Thyroid gland (tissue), 4 donors: ENCODE data around the gene MDGA2. TPM values are rescaled to one million over a fixed set of nuclear protein-coding genes. Genes with fewer than 3 reads are reported as not detected.

ENCODE experiments used
- DNase-seq, 2 donors: peaks; one replicate each; pipeline ENCODE4 v3.0.0-alpha.2; 2019
- H3K27ac ChIP-seq, 3 donors: fragments of 200-600 bp; sonication (generic); 1 replicate in 2 of 3; 2 replicates in 1 of 3; pipeline ENCODE4 v1.5.1; 2016 to 2019; ENCODE audit warnings: mild to moderate bottlenecking in 1 of 3, moderate library complexity in 1 of 3
- H3K27me3 ChIP-seq: fragments of 200-600 bp; sonication (generic); one replicate; pipeline ENCODE4 v1.5.1; 2019
- H3K36me3 ChIP-seq, 2 donors: fragments of 200-600 bp; sonication (generic); one replicate each; pipeline ENCODE4 v1.5.1; 2016 to 2019
- H3K4me1 ChIP-seq, 2 donors: fragments of 200-600 bp; sonication (generic); one replicate each; pipeline ENCODE4 v1.5.1; 2017 to 2019
- H3K4me3 ChIP-seq, 3 donors: fragments of 200-600 bp; sonication (generic); replicated peaks in 1 of 3; 1 replicate in 2 of 3; 2 replicates in 1 of 3; pipeline ENCODE4 v1.5.1; 2016; ENCODE audit warnings: mild to moderate bottlenecking in 1 of 3
- H3K9me3 ChIP-seq: fragments of 200-600 bp; sonication (generic); one replicate; pipeline ENCODE4 v1.5.1; 2017
- CTCF ChIP-seq, 6 experiments: fragments of 200-600 bp in 3 of 6; fragments of 450-650 bp in 3 of 6; sonication (generic) in 3 of 6; IDR thresholded peaks; one replicate each; pipeline ENCODE4 v1.5.1; 2016 to 2019; ENCODE audit warnings: antibody characterized with exemption in 6 of 6, mild to moderate bottlenecking in 2 of 6, inconsistent platforms in 1 of 6, moderate library complexity in 1 of 6
- POLR2A ChIP-seq, 2 donors: fragments of 450-650 bp; IDR thresholded peaks; one replicate each; pipeline ENCODE4 v1.6.1; 2017; ENCODE audit warnings: antibody characterized with exemption in 2 of 2, mild to moderate bottlenecking in 2 of 2, moderate library complexity in 1 of 2
- WGBS, 2 donors: methylation state at CpG; one replicate each; pipeline ENCODE4 v1.1.5; 2017; 5-methylcytosine and 5-hydroxymethylcytosine counted together
- intact Hi-C: fragments of 100-400 bp; cut with DNase I; formaldehyde crosslinking; loops from one replicate; pipeline ENCODE4 v1.15.1; 2023
- total RNA-seq, 4 donors: library from RNA; depleted of rRNA; stranded (reverse); fragments of >200 nt; gene quantifications; one replicate each; pipeline ENCODE4 v1.2.3, GENCODE V29; 2016

Gene MDGA2
- total RNA-seq, 4 donors from 2014 or later: not detected

GRCh38 chr14:47211263-47211662 is 464.1 kb downstream of the MDGA2 start:
- Histone ChIP-seq H3K36me3 (no peaks in the 10 kb centered on the region), H3K9me3 (no peaks in the 10 kb centered on the region), H3K4me1 (no peaks in the 10 kb centered on the region), H3K27me3 (no peaks in the 10 kb centered on the region), H3K4me3 (no peak overlapping the region), H3K27ac (no peak overlapping the region)
- DNase-seq: no peak
- intact Hi-C loops: no loop called here
- no peak for TF ChIP-seq POLR2A (IDR thresholded peaks at IDR 0.05)
- no peak for TF ChIP-seq CTCF (IDR thresholded peaks at IDR 0.05)
- WGBS, 2 donors: 87 to 95% methylated on average over 1 of the region's 1 CpG

GRCh38 chr14:47210099-47210498 is 465.3 kb downstream of the MDGA2 start:
- Histone ChIP-seq H3K27ac (no peak overlapping the region), H3K36me3 (no peaks in the 10 kb centered on the region), H3K27me3 (no peaks in the 10 kb centered on the region), H3K4me1 (no peaks in the 10 kb centered on the region), H3K9me3 (no peaks in the 10 kb centered on the region), H3K4me3 (no peak overlapping the region)
- no peak for TF ChIP-seq CTCF (IDR thresholded peaks at IDR 0.05)
- no peak for TF ChIP-seq POLR2A (IDR thresholded peaks at IDR 0.05)
- no peak for DNase-seq
- intact Hi-C loops: no loop called here

- Histone ChIP-seq H3K4me1 (no peaks in the 10 kb centered on the region), H3K27ac (no peak overlapping the region), H3K36me3 (no peaks in the 10 kb centered on the region), H3K27me3 (no peaks in the 10 kb centered on the region), H3K4me3 (no peak overlapping the region), H3K9me3 (no peaks in the 10 kb centered on the region)
- WGBS, 2 donors: 86 to 91% methylated on average over 2 of the region's 2 CpGs
- DNase-seq: no peak
- TF ChIP-seq POLR2A (IDR thresholded peaks at IDR 0.05) (no peak), CTCF (IDR thresholded peaks at IDR 0.05) (no peak)
- intact Hi-C loops: no loop called here
Measured at GRCh38 chr14:47208434-47208833, 467.0 kb downstream of the MDGA2 start.

- no peak for DNase-seq
- intact Hi-C loops: no loop called here
- no peaks in the 10 kb centered on the region for H3K4me1 ChIP-seq
- H3K27me3 ChIP-seq: no peaks in the 10 kb centered on the region
- H3K27ac ChIP-seq: no peak overlapping the region
- H3K36me3 ChIP-seq: no peaks in the 10 kb centered on the region
- TF ChIP-seq POLR2A (IDR thresholded peaks at IDR 0.05): no peak
- no peak overlapping the region for H3K4me3 ChIP-seq
- 60 to 63% methylated on average over 3 of the region's 3 CpGs for WGBS, 2 donors
- H3K9me3 ChIP-seq: no peaks in the 10 kb centered on the region
Measured at GRCh38 chr14:47207617-47208016, 467.8 kb downstream of the MDGA2 start.

- WGBS, 2 donors: 93 to 96% methylated on average over 18 of the region's 18 CpGs
- no peak for DNase-seq
- Histone ChIP-seq H3K4me3 (no peak overlapping the region), H3K27me3 (no peaks in the 10 kb centered on the region), H3K27ac (no peak overlapping the region), H3K9me3 (no peaks in the 10 kb centered on the region), H3K36me3 (no peaks in the 10 kb centered on the region), H3K4me1 (no peaks in the 10 kb centered on the region)
- intact Hi-C loops: no loop called here
- no peak for TF ChIP-seq CTCF (IDR thresholded peaks at IDR 0.05)
- no peak for TF ChIP-seq POLR2A (IDR thresholded peaks at IDR 0.05)
Measured at GRCh38 chr14:47200740-47201139, 474.7 kb downstream of the MDGA2 start.

GRCh38 chr14:47195582-47195981 is 479.8 kb downstream of the MDGA2 start:
- 79 to 81% methylated on average over 1 of the region's 1 CpG for WGBS, 2 donors
- intact Hi-C loops: no loop called here

More at GRCh38 chr14:47195582-47195981, 479.8 kb downstream of the MDGA2 start:
- H3K4me1 ChIP-seq: no peaks in the 10 kb centered on the region
- no peaks in the 10 kb centered on the region for H3K36me3 ChIP-seq
- no peak for DNase-seq
- H3K9me3 ChIP-seq: no peaks in the 10 kb centered on the region
- H3K4me3 ChIP-seq: no peak overlapping the region
- no peak for TF ChIP-seq POLR2A (IDR thresholded peaks at IDR 0.05)
- TF ChIP-seq CTCF (IDR thresholded peaks at IDR 0.05): no peak
- no peaks in the 10 kb centered on the region for H3K27me3 ChIP-seq
- H3K27ac ChIP-seq: no peak overlapping the region
